GM11168 (cell line): Measurements from ENCODE around the gene ANTXR1.

ENCODE experiments used
- in situ Hi-C: fragments of 300-500 bp; cut with MboI; formaldehyde crosslinking; loops from one replicate; pipeline ENCODE4 v1.12.0; 2022; ENCODE audit warnings: low sequenced_read_pairs; ENCODE audit not compliant: unreplicated experiment

The ANTXR1 gene

GRCh38 chr2:69124343-69124742 is 111.4 kb downstream of the ANTXR1 start:
- in situ Hi-C loops = no loop called here

- in situ Hi-C loops = no loop called here
These were observed 112.8 kb downstream of the ANTXR1 start for GRCh38 chr2:69125816-69126215.

- in situ Hi-C loops = no loop called here
These were observed 113.4 kb downstream of the ANTXR1 start for GRCh38 chr2:69126341-69126740.

GRCh38 chr2:69131452-69131851 is 118.5 kb downstream of the ANTXR1 start:
- in situ Hi-C loops = no loop called here

- in situ Hi-C loops = no loop called here
These were observed 119.2 kb downstream of the ANTXR1 start for GRCh38 chr2:69131983-69132675.

- in situ Hi-C loops = no loop called here
These were observed 120.1 kb downstream of the ANTXR1 start for GRCh38 chr2:69132960-69133590.

GRCh38 chr2:69133898-69134297 is 120.9 kb downstream of the ANTXR1 start:
- in situ Hi-C loops = no loop called here

GRCh38 chr2:69134306-69134945 is 121.4 kb downstream of the ANTXR1 start:
- in situ Hi-C loops = no loop called here

GRCh38 chr2:69138247-69138772 is 125.3 kb downstream of the ANTXR1 start:
- in situ Hi-C loops = no loop called here

- in situ Hi-C loops = no loop called here
These were observed 125.9 kb downstream of the ANTXR1 start for GRCh38 chr2:69138793-69139459.

- in situ Hi-C loops = no loop called here
These were observed 127.0 kb downstream of the ANTXR1 start for GRCh38 chr2:69139778-69140670.

- in situ Hi-C loops = no loop called here
These were observed 128.1 kb downstream of the ANTXR1 start for GRCh38 chr2:69141061-69141460.

- in situ Hi-C loops = no loop called here
These were observed 130.9 kb downstream of the ANTXR1 start for GRCh38 chr2:69143748-69144360.

- in situ Hi-C loops = no loop called here
These were observed 132.2 kb downstream of the ANTXR1 start for GRCh38 chr2:69145204-69145603.

GRCh38 chr2:69147841-69148533 is 135.0 kb downstream of the ANTXR1 start:
- in situ Hi-C loops = no loop called here

GRCh38 chr2:69149631-69150215 is 136.7 kb downstream of the ANTXR1 start:
- in situ Hi-C loops = no loop called here

- in situ Hi-C loops = no loop called here
These were observed 139.0 kb downstream of the ANTXR1 start for GRCh38 chr2:69151931-69152330.

- in situ Hi-C loops = no loop called here
These were observed 140.0 kb downstream of the ANTXR1 start for GRCh38 chr2:69152847-69153583.
